Lower leg skin (tissue), 3 donors: Measurements from ENCODE around the gene ELOVL4.

Experiments
- POLR2A ChIP-seq, 2 donors: fragments of 450-650 bp; IDR thresholded peaks; one replicate each; pipeline ENCODE4 v1.6.1; 2016 to 2017; ENCODE audit warnings: antibody characterized with exemption in 2 of 2, mild to moderate bottlenecking in 1 of 2, moderate library complexity in 1 of 2
- TF ChIP-seq, protein P1 (sequence below), 3 donors: fragments of 450-650 bp; IDR thresholded peaks; one replicate each; pipeline ENCODE4 v1.5.1; 2016; ENCODE audit warnings: antibody characterized with exemption in 3 of 3, mild to moderate bottlenecking in 3 of 3, moderate library complexity in 2 of 3

DNA sequence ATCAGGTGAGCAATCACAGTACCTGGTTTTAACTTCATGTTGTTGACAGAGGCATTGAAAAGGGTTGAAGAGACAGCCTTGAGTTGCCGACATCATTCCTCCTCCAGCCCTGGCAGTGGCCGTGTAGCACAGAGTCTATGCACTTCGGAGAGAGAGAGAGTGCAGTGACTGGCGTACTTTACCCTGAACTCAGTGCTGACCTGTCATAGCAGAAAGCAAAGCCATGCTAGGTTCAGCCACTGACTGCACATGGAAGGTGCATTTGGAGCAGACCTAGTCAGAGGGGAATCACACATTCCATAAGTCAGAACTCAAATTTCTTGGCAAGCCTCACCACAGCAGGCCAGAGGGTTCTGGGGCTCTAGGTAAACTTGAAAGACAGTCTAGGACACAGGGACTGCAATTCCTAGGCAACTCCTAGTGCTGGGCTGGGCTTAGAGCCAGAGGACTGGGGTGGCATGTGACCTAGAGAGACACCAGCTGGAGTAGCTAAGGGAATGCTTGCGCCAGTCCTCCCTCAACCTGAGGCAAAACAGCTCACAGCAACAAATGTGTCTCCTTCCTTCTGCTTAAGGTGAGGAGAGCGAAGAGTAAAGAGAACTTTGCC, 69.1 kb downstream of the ELOVL4 start:
- TF ChIP-seq, protein P1, sequence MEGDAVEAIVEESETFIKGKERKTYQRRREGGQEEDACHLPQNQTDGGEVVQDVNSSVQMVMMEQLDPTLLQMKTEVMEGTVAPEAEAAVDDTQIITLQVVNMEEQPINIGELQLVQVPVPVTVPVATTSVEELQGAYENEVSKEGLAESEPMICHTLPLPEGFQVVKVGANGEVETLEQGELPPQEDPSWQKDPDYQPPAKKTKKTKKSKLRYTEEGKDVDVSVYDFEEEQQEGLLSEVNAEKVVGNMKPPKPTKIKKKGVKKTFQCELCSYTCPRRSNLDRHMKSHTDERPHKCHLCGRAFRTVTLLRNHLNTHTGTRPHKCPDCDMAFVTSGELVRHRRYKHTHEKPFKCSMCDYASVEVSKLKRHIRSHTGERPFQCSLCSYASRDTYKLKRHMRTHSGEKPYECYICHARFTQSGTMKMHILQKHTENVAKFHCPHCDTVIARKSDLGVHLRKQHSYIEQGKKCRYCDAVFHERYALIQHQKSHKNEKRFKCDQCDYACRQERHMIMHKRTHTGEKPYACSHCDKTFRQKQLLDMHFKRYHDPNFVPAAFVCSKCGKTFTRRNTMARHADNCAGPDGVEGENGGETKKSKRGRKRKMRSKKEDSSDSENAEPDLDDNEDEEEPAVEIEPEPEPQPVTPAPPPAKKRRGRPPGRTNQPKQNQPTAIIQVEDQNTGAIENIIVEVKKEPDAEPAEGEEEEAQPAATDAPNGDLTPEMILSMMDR (IDR thresholded peaks at IDR 0.05) = no peak
- TF ChIP-seq POLR2A (IDR thresholded peaks at IDR 0.05) = no peak
